Muscle of back (tissue), 11 donors: Measurements from ENCODE around the gene HPCAL1. TPM values are rescaled to one million over a fixed set of nuclear protein-coding genes. Genes with fewer than 3 reads are reported as not detected.

Source experiments
- DNase-seq, 3 donors: peaks; one replicate each; pipeline versions ENCODE4 v3.0.0 to v3.0.0-alpha.2; 2013
- polyA plus RNA-seq, 10 donors: library from polyadenylated mRNA; unstranded; fragments of 120-200 nt; gene quantifications; one replicate each; pipeline ENCODE4 v1.2.1, GENCODE V29; 2013; ENCODE audit not compliant: insufficient read length in 10 of 10

Gene HPCAL1
- polyA plus RNA-seq, 10 donors, result 19.9 to 39.4 (median 34.4) TPM

GRCh38 chr2:10333247-10333613, 30.5 kb downstream of the HPCAL1 start:
- DNase-seq, result no peak

- no peak for DNase-seq
These were observed 31.3 kb downstream of the HPCAL1 start for GRCh38 chr2:10333966-10334365.

- no peak for DNase-seq
These were observed 32.5 kb downstream of the HPCAL1 start for GRCh38 chr2:10335046-10335840.

DNA sequence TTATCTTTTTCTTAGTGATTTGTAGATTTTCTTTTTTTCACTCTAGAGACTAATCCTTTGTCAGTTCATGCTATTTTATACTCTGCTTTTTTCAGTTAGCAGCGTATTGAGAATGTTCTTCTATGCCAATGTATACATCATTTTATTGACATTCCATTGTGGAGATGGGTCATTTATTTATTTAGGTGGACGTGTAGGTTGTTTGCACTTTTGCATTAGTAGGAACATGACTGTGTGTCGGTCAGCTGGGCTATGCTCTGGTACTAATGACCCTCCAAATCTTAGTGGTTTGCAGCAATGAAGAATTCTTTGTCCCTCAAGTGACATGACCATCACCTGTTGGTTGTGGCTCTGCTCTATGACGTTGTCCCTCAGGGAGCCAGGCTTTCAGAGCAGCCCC, 33.6 kb downstream of the HPCAL1 start:
- no peak for DNase-seq

- no peak for DNase-seq
These were observed 35.0 kb downstream of the HPCAL1 start for GRCh38 chr2:10337449-10338269.

DNA sequence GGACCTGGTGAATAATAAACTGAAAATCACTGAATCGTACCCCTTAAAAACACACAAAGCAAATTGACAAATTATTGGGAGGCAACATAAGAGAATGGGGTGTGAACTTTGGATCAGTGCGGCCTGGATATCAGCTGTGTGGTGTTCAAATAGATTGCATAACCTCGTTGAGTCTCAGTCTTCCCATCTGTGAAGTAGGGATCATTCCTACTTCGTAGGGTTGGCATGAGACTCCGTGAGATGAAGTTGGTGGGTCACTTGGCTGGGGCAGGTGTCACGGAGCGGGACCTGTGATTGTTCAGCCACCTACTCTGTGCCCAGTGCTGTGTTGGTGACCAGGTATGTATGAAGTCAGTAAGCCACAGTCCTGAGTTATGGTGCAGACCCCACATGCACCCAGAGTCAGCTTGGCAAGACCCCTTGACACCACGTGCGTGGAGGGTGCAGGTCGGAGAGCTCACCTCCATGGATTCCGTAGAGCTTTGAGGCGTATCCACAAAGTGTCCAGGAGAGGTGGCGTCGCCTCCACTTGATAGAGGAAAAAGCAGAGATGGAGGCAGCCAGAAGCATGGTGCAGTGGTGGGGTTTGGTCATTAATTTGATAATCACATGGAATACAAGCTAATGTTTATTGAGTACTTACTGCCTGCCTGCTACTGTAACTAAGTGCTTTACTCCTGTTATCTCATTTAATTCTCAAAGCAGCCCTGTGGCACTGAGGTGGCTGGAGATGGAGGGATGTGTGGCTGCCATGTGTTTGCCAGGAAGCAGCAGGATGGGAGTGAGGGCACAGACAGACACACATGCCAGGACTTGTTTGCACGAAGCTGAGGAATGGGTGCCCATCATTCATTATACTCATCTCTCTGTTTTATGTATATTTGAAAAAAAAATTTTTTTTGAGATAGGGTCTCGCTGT, 35.8 kb downstream of the HPCAL1 start:
- no peak for DNase-seq

GRCh38 chr2:10339647-10340592, 37.2 kb downstream of the HPCAL1 start:
- no peak for DNase-seq

DNA sequence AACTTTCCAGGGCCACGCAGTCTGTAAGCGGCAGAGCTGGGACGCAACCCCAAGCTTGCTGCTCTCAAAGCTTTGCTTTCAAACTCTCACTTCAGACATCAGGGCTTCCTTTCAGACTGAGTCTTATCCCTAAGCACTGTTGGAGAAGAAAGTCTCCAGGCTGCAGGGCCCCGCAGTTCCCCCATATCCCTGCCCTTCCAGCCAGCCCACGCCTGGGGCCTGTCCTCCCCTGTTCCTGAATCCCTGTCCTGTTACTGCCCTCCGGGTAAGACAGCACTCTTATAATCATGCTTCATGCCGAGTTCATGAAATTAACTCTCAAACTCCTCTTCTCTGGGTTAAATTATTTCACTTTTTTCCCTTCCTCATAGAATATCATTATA, 37.9 kb downstream of the HPCAL1 start:
- DNase-seq, result no peak

DNA sequence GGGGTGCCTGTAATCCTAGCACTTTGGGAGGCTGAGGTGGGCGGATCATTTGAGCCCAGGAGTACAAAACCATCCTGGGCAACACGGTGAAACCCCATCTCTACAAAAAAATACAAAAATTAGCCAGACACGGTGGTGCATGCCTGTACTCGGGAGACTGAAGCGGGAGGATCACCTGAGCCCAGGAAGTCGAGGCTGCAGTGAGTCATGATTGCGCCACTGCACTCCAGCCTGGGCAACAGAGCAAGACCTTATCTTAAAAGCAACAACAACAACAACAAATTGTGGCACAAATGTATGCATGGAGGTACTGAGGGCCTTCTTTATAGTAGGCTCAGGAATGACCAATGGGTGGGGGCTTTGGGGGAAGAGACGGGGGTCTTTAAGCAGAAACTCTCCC, 38.5 kb downstream of the HPCAL1 start:
- DNase-seq, result no peak

DNA sequence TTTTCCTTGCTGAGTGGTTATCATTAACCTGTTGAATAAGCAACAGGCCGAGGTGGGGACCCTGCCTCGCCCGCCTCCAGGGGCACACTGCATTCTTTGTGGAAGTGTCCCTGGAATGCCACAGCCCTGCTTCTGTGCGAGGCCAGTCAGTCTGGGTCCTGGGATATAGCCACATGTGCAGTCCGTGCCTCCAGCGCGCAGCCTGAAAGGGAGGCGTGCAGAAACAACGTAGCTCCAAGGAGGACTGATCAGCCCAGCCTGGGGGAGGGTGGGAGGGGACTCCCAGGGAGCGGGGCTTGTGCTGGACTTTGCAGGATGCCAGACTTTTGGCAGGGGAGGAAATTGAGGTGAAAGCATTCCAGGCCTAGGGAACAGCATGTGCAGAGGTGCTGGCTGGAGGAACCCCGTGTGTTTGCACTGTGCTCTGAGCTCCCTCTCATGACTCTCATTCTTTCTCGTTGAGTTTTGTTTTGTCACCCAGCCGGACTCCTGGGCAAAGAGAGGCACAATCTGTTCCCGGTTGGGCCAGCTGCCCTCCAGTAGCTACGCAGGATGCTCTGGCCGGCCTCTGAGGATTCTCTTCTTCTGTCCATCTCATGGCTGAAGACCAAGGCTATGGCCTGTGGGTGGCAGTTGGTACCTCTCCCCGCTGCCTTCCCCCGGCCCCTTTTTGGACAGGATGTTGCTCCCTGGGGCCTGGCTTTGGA, 39.7 kb downstream of the HPCAL1 start:
- DNase-seq, result no peak

DNA sequence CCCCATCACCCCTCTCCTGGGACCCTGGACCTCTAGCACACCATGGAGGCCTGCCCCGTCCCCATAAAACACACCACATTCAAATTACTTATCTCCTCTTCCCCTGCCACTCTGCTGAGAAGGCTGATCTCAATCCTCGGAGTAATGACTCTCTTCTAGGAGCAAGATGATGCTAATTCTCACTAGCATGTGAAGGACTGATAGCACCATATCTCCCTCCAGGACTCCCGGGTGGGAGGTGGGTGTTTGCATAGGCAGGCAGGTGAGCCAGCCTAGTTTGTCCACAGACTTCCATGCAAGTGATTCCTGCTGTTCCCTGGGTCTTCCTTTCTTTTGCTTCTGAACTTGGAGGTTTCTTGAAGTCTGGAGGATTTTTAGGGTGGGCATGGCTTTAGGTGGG, 40.5 kb downstream of the HPCAL1 start:
- DNase-seq, result no peak

DNA sequence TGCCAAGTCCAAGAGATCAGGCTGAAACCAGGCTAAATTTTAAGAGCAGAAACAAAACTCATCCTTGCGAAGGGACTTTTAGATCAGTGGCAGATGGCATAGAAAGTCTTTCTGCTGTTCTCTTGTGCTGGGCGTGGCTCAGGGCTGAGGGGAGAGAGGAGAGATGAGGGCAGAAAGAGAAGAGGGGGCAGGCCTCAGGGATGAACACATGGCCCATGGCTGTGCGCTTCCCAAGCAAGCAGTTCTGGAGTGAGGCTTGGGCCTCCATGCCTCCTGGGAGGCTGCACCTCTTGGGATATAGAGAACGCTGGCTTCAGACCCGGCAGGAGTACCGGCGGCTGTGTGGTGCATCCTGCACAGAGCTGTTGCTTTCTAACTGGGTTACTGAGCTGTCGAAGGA, 41.0 kb downstream of the HPCAL1 start:
- DNase-seq, result no peak

DNA sequence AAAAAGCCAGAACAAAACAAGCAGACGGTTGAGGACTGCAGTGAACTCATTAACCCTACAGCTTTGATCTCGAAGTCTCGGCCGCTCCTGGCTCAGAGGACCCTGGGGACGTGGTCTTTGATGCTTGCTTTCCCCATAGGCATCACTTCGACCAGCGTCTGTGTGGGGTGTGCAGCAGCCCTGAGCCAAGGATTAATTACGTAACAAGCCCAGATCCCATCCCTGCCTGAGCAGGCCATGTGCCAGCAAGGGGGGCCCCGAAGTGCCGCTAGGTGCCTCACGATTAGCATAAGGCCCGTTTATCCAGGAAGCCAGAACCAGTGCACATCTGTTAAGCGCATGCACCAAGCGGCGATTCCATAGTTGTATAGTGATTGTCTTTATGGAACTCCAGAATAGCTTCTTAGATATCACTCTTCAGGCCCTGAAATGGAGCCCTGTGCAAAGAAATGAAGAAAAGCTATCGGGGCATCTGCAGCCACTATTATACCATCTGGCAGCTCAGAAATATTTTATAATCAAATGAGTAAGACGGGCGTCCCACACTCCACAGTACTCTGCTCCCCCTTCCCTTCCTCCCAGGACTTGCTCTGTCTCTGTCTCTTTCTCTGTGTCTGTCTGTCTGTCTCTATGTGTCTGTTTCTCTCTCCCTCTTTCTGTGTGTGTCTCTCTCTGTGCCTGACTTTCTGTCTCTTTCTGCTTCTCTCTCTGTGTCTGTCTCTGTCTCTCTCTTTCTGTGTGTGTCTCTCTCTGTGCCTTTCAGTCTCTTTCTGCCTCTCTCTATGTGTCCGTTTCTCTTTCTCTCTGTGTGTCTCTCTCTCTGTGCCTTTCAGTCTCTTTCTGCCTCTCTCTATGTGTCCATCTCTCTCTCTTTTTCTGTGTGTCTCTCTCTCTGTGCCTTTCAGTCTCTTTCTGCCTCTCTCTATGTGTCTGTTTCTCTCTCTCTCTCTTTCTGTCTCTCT, 41.7 kb downstream of the HPCAL1 start:
- DNase-seq, result peak in 1 of 3 donors; percentile 15

DNA sequence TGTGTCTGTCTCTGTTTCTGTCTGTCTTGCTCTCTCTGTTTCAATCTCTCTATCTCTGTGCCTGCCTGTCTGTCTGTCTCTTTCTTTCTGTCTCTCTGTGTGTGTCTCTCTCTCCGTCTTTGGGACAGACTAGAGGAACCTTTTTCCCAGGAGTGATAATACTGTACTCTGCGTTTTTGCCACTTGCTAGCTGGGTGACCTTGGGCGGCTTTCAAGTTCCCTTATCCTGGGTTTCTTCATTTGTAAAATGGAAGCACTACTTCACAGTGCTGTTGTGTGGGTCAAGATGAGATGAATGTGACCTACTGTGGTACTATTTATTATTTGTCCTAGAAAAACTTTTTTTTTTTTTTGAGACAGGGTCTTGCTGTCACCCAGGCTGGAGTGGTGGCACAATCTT, 42.4 kb downstream of the HPCAL1 start:
- no peak for DNase-seq

- DNase-seq, result no peak
These were observed 43.1 kb downstream of the HPCAL1 start for GRCh38 chr2:10345813-10346212.

DNA sequence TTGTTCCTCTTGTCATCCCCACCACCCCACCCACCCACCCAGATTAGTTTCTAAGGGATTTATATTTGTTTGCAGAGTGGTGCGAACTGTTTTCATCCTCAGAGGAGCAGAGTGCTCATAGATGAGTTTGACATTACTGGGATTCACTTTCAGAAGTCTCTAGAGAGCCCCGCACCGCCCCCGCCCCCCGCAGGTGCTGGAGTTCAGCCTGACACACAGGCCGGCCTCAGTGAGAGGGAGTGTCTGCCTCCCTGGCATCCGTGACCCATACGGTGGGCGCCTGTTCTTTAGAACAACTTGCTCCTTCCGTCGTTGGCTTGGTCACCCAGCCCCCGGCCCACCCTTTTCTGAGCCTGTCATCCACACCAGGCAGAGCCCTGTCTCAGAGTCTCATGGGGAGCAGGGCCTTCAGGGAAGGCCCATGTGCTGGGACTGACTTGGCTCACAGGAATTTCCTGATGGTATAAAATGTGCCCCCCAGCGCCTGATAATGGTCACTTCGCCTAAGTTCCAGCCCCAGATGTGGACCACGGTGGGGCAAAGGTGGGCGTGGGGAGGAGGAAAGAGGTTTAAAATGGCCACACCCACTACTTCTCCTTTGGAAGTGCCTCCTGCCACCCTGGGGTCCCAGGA, 44.3 kb downstream of the HPCAL1 start:
- DNase-seq, result no peak

DNA sequence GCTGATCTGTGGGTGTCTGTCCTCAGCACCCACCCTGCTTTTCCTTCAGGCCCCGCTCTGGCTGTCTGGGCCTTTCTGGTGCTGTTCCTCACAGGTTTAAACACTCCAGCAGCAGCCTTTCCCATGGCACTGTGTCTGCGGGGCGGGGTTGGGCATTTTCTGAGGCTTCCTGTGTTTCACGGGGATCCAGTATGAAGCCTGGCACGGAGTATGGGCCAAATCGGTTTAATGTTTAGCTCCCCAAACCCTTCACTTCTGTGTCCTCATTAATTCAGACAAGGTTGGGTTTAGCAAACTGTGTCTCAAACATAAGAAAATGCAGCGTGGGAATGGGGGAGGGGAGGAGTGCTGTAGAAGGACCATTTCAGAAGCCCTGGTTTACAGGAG, 44.9 kb downstream of the HPCAL1 start:
- no peak for DNase-seq

- DNase-seq, result no peak
These were observed 46.2 kb downstream of the HPCAL1 start for GRCh38 chr2:10348891-10349290.

DNA sequence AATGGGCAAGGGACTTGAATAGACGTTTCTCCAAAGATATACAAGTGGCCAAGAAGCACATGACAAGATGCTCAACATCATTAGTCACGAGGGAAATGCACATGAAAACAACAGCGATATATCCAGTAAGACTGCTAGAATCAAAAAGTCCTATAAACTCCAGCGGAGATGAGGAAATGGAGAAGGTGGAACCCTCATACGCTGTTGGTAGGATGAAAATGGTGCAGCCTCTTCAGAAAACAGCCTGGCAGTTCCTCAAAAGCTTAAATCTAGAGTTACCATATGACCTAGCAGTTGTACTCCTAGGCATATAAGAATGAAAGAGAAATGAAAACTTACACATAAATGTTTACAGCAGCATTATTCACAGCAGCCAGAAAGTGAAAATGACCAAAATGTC, 48.1 kb downstream of the HPCAL1 start:
- no peak for DNase-seq
